HG03520 (cell line): ENCODE data around the gene ME2.
"Not testable (repeated sequence)": the region's sequence is repeated elsewhere in the genome, so short reads cannot be mapped to it uniquely, and the experiment has no call there.

ENCODE experiments used
- ATAC-seq: cut with Tn5 transposase; IDR thresholded peaks from one replicate; pipeline ENCODE4 v1.9.1; 2021; ENCODE audit warnings: mild to moderate bottlenecking, moderate library complexity; ENCODE audit not compliant: unreplicated experiment

ME2 gene

GRCh38 chr18:50859793-50860555 is 18.9 kb upstream of the ME2 start:
- ATAC-seq, result no peak

GRCh38 chr18:50861617-50862016 is 17.3 kb upstream of the ME2 start:
- no peak for ATAC-seq

- ATAC-seq, result no peak
These were observed 16.5 kb upstream of the ME2 start for GRCh38 chr18:50862401-50862800.

GRCh38 chr18:50863840-50864375 is 15.0 kb upstream of the ME2 start:
- ATAC-seq, result no peak

GRCh38 chr18:50866765-50867164 is 12.2 kb upstream of the ME2 start:
- ATAC-seq, result no peak

- no peak for ATAC-seq
These were observed 9.8 kb upstream of the ME2 start for GRCh38 chr18:50869150-50869549.

GRCh38 chr18:50870138-50870845 is 8.6 kb upstream of the ME2 start:
- ATAC-seq, result no peak

- no peak for ATAC-seq
These were observed 7.1 kb upstream of the ME2 start for GRCh38 chr18:50871846-50872245.

GRCh38 chr18:50875966-50876536 is 2.9 kb upstream of the ME2 start:
- ATAC-seq, result no peak

- no peak for ATAC-seq
These were observed 1.2 kb upstream of the ME2 start for GRCh38 chr18:50877545-50878265.

- peak; percentile 14 for ATAC-seq
These were observed 592 bp downstream of the ME2 start for GRCh38 chr18:50879302-50880118.

- ATAC-seq, result peak; percentile 5
These were observed 1.2 kb downstream of the ME2 start for GRCh38 chr18:50880119-50880465.

GRCh38 chr18:50880944-50881343 is 2.0 kb downstream of the ME2 start:
- ATAC-seq, result not testable (repeated sequence)

- ATAC-seq, result no peak
These were observed 8.0 kb downstream of the ME2 start for GRCh38 chr18:50886929-50887328.

GRCh38 chr18:50895350-50896045 is 16.6 kb downstream of the ME2 start:
- no peak for ATAC-seq

- ATAC-seq, result no peak
These were observed 17.2 kb downstream of the ME2 start for GRCh38 chr18:50896093-50896492.

- no peak for ATAC-seq
These were observed 20.0 kb downstream of the ME2 start for GRCh38 chr18:50898919-50899318.

- no peak for ATAC-seq
These were observed 23.9 kb downstream of the ME2 start for GRCh38 chr18:50902797-50903196.

- no peak for ATAC-seq
These were observed 27.9 kb downstream of the ME2 start for GRCh38 chr18:50906843-50907242.

GRCh38 chr18:50909261-50909660 is 30.3 kb downstream of the ME2 start:
- no peak for ATAC-seq
